HepG2 (cell line): ENCODE measurements around the gene TNFSF9. TPM values are rescaled to one million over a fixed set of nuclear protein-coding genes. Genes with fewer than 3 reads are reported as not detected.

Experiments
- EEA1 ChIP-seq: sonication (generic); formaldehyde crosslinking; IDR thresholded peaks from 2 replicates; pipeline ENCODE4 v1.5.1; 2020; ENCODE audit warnings: mild to moderate bottlenecking, missing genetic modification reagents, borderline replicate concordance
- KDM5B ChIP-seq: sonication (generic); formaldehyde crosslinking; IDR thresholded peaks from 2 replicates; pipeline ENCODE4 v1.4.0; 2020; ENCODE audit warnings: missing genetic modification reagents, mild to moderate bottlenecking, borderline replicate concordance
- MAF1 ChIP-seq: sonication (generic); formaldehyde crosslinking; IDR thresholded peaks from 2 replicates; pipeline ENCODE4 v1.5.0; 2020; ENCODE audit warnings: missing genetic modification reagents, borderline replicate concordance
- MAZ ChIP-seq, 2 experiments: sonication (generic) in 1 of 2; formaldehyde crosslinking in 1 of 2; IDR thresholded peaks; 2 replicates each; pipeline versions ENCODE4 v1.5.0 to v1.6.1; 2012 to 2020; ENCODE audit warnings: low read depth in 2 of 2, mild to moderate bottlenecking in 2 of 2, borderline replicate concordance in 1 of 2, improper control_type of control experiment in 1 of 2, low read length in 1 of 2, missing genetic modification reagents in 1 of 2, moderate library complexity in 1 of 2
- PCBP1 ChIP-seq: fragments of 200-400 bp; formaldehyde crosslinking; IDR thresholded peaks from 2 replicates; pipeline ENCODE4 v1.6.1; 2017; ENCODE audit warnings: mild to moderate bottlenecking, low read depth, low read length, borderline replicate concordance
- SOX6 ChIP-seq, 2 experiments: fragments of 450-650 bp in 1 of 2; sonication (generic) in 1 of 2; formaldehyde crosslinking in 1 of 2; IDR thresholded peaks; 2 replicates each; pipeline versions ENCODE4 v1.4.0 to v1.6.1; 2017 to 2020; ENCODE audit warnings: antibody characterized with exemption in 1 of 2, mild to moderate bottlenecking in 1 of 2, missing genetic modification reagents in 1 of 2
- SP5 ChIP-seq: IDR thresholded peaks from 2 replicates; pipeline ENCODE4 v1.6.1; 2016; ENCODE audit warnings: low read depth, borderline replicate concordance
- TGIF2 ChIP-seq: IDR thresholded peaks from 2 replicates; pipeline ENCODE4 v1.6.1; 2016; ENCODE audit warnings: control low read depth, missing compliant biosample characterization
- XRCC5 ChIP-seq: fragments of 200-400 bp; formaldehyde crosslinking; optimal IDR thresholded peaks from 2 replicates; pipeline ENCODE3; 2017; ENCODE audit warnings: mild to moderate bottlenecking, low read length
- ZNF292 ChIP-seq: sonication (generic); formaldehyde crosslinking; IDR thresholded peaks from 2 replicates; pipeline ENCODE4 v1.8.1; 2022; ENCODE audit warnings: mild to moderate bottlenecking, low read depth, missing genetic modification reagents, borderline replicate concordance
- ZNF572 ChIP-seq: sonication (generic); formaldehyde crosslinking; IDR thresholded peaks from 2 replicates; pipeline ENCODE4 v1.5.1; 2020; ENCODE audit warnings: mild to moderate bottlenecking, missing genetic modification reagents
- ZNF747 ChIP-seq: sonication (generic); formaldehyde crosslinking; IDR thresholded peaks from 2 replicates; pipeline ENCODE4 v1.8.1; 2023; ENCODE audit warnings: missing genetic modification reagents, mild to moderate bottlenecking, borderline replicate concordance
- polyA plus RNA-seq, 8 experiments: library from polyadenylated mRNA; depleted of rRNA in 3 of 8; stranded (reverse) in 7 of 8; unstranded in 1 of 8; fragments of >200 nt; fragmentation: Illumina TruSeq in 4 of 8; extraction: Trizol in 4 of 8; gene quantifications; 2 replicates each; pipeline versions ENCODE4 v1.2.1 to v1.2.3, GENCODE V29; 2011 to 2016; ENCODE audit warnings: low read depth in 4 of 8, missing spikeins in 1 of 8, mixed read lengths in 1 of 8; ENCODE audit not compliant: insufficient read depth in 1 of 8
- total RNA-seq, 5 experiments: library from RNA; depleted of rRNA; stranded (reverse); fragments of >200 nt; fragmentation: Illumina TruSeq; extraction: Trizol; gene quantifications; 2 replicates each; pipeline ENCODE4 v1.2.3, GENCODE V29; 2016; ENCODE audit warnings: low read depth in 1 of 5
- TF ChIP-seq, protein P1 (sequence below): sonication (generic); formaldehyde crosslinking; IDR thresholded peaks from 2 replicates; pipeline ENCODE4 v1.4.0; 2020; ENCODE audit warnings: missing genetic modification reagents
- TF ChIP-seq, protein P2 (sequence below): sonication (generic); formaldehyde crosslinking; IDR thresholded peaks from 2 replicates; pipeline ENCODE4 v1.4.0; 2020; ENCODE audit warnings: mild to moderate bottlenecking, missing genetic modification reagents, borderline replicate concordance
- TF ChIP-seq, protein P3 (sequence below): sonication (generic); formaldehyde crosslinking; IDR thresholded peaks from 2 replicates; pipeline ENCODE4 v1.5.0; 2020; ENCODE audit warnings: mild to moderate bottlenecking, missing genetic modification reagents

TNFSF9 gene
- total and polyA plus RNA-seq, 2 of the 13 experiments (the other 11 are each of a cell fraction or from before 2014, with no cell fraction given), result 1.0 to 1.8 TPM

DNA sequence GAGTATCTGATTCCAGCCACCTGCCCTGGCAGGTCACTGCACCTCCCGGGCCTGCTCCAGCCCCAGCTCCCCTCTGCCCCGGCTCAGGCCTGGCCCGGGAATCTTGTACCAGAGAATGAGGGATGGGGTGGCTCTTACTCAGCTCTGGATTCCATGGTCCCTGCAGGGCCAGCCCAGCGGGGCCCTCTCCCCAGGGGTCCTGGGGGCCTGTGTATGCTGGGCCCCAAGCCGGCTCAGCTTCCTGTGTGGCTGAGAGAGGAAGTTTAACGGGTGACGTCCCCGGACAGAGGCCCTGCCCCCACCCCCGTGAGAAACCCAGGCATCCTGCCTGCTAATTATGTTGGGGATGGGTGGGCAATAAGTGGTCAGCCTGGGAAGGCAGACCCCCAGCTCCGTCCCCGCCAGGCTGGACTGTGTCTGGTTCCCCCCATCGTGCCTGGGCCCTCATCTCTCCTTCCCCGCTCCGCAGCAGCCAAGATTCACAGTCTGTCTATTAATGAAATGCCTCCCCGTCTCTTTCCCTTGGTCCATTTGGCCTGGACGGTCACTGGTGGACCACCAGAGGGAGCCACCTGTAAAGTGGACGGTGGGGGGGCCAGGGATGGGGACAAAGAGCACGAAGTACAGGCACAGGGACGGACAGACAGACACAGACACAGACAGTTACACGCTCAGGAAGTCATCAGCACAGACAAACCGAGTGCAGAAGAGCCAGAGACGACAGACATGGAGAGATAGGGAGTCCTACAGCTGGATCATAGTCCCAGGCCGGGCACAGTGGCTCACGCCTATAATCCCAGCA is 49.1 kb upstream of the TNFSF9 start, which contains the start of gene DENND1C (continued):
- TF ChIP-seq, protein P1, sequence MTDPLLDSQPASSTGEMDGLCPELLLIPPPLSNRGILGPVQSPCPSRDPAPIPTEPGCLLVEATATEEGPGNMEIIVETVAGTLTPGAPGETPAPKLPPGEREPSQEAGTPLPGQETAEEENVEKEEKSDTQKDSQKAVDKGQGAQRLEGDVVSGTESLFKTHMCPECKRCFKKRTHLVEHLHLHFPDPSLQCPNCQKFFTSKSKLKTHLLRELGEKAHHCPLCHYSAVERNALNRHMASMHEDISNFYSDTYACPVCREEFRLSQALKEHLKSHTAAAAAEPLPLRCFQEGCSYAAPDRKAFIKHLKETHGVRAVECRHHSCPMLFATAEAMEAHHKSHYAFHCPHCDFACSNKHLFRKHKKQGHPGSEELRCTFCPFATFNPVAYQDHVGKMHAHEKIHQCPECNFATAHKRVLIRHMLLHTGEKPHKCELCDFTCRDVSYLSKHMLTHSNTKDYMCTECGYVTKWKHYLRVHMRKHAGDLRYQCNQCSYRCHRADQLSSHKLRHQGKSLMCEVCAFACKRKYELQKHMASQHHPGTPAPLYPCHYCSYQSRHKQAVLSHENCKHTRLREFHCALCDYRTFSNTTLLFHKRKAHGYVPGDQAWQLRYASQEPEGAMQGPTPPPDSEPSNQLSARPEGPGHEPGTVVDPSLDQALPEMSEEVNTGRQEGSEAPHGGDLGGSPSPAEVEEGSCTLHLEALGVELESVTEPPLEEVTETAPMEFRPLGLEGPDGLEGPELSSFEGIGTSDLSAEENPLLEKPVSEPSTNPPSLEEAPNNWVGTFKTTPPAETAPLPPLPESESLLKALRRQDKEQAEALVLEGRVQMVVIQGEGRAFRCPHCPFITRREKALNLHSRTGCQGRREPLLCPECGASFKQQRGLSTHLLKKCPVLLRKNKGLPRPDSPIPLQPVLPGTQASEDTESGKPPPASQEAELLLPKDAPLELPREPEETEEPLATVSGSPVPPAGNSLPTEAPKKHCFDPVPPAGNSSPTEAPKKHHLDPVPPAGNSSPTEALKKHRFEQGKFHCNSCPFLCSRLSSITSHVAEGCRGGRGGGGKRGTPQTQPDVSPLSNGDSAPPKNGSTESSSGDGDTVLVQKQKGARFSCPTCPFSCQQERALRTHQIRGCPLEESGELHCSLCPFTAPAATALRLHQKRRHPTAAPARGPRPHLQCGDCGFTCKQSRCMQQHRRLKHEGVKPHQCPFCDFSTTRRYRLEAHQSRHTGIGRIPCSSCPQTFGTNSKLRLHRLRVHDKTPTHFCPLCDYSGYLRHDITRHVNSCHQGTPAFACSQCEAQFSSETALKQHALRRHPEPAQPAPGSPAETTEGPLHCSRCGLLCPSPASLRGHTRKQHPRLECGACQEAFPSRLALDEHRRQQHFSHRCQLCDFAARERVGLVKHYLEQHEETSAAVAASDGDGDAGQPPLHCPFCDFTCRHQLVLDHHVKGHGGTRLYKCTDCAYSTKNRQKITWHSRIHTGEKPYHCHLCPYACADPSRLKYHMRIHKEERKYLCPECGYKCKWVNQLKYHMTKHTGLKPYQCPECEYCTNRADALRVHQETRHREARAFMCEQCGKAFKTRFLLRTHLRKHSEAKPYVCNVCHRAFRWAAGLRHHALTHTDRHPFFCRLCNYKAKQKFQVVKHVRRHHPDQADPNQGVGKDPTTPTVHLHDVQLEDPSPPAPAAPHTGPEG (CRISPR knock-in tag), result peak; percentile 78; the same call in 1 of the 2 replicates
- TF ChIP-seq MAF1, result 0 out of 2 replicates have a peak, but pooled peaks have one; percentile 35
- TF ChIP-seq, protein P2, sequence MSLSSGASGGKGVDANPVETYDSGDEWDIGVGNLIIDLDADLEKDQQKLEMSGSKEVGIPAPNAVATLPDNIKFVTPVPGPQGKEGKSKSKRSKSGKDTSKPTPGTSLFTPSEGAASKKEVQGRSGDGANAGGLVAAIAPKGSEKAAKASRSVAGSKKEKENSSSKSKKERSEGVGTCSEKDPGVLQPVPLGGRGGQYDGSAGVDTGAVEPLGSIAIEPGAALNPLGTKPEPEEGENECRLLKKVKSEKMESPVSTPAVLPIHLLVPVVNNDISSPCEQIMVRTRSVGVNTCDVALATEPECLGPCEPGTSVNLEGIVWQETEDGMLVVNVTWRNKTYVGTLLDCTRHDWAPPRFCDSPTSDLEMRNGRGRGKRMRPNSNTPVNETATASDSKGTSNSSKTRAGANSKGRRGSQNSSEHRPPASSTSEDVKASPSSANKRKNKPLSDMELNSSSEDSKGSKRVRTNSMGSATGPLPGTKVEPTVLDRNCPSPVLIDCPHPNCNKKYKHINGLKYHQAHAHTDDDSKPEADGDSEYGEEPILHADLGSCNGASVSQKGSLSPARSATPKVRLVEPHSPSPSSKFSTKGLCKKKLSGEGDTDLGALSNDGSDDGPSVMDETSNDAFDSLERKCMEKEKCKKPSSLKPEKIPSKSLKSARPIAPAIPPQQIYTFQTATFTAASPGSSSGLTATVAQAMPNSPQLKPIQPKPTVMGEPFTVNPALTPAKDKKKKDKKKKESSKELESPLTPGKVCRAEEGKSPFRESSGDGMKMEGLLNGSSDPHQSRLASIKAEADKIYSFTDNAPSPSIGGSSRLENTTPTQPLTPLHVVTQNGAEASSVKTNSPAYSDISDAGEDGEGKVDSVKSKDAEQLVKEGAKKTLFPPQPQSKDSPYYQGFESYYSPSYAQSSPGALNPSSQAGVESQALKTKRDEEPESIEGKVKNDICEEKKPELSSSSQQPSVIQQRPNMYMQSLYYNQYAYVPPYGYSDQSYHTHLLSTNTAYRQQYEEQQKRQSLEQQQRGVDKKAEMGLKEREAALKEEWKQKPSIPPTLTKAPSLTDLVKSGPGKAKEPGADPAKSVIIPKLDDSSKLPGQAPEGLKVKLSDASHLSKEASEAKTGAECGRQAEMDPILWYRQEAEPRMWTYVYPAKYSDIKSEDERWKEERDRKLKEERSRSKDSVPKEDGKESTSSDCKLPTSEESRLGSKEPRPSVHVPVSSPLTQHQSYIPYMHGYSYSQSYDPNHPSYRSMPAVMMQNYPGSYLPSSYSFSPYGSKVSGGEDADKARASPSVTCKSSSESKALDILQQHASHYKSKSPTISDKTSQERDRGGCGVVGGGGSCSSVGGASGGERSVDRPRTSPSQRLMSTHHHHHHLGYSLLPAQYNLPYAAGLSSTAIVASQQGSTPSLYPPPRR (CRISPR knock-in tag), result no peak
- no peak for TF ChIP-seq SP5 (CRISPR knock-in tag)
- 0 out of 2 replicates have a peak, but pooled peaks have one; percentile 27 for TF ChIP-seq PCBP1
- 0 out of 2 replicates have a peak, but pooled peaks have one; percentile 49 for TF ChIP-seq ZNF292 (CRISPR knock-in tag)
- TF ChIP-seq, protein P3, sequence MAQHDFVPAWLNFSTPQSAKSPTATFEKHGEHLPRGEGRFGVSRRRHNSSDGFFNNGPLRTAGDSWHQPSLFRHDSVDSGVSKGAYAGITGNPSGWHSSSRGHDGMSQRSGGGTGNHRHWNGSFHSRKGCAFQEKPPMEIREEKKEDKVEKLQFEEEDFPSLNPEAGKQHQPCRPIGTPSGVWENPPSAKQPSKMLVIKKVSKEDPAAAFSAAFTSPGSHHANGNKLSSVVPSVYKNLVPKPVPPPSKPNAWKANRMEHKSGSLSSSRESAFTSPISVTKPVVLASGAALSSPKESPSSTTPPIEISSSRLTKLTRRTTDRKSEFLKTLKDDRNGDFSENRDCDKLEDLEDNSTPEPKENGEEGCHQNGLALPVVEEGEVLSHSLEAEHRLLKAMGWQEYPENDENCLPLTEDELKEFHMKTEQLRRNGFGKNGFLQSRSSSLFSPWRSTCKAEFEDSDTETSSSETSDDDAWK (CRISPR knock-in tag), result no peak
- TF ChIP-seq EEA1, result no peak
- TF ChIP-seq KDM5B, result no peak
- TF ChIP-seq MAZ (IDR thresholded peaks at IDR 0.05; ENCODE audit: borderline replicate concordance, low read depth, low read length), result peak; percentile 42; the same call in 1 of the 2 replicates
- peak; percentile 56; the same call in 1 of the 2 replicates for TF ChIP-seq MAZ (CRISPR knock-in tag; IDR thresholded peaks at IDR 0.05; ENCODE audit: low read depth)
- no peak for TF ChIP-seq ZNF747 (CRISPR knock-in tag)
- TF ChIP-seq TGIF2 (CRISPR knock-in tag), result 0 out of 2 replicates have a peak, but pooled peaks have one; percentile 47
- peak; percentile 93 for TF ChIP-seq XRCC5
- TF ChIP-seq ZNF572 (CRISPR knock-in tag), result no peak
- no peak for TF ChIP-seq SOX6 (IDR thresholded peaks at IDR 0.05)
- TF ChIP-seq SOX6 (CRISPR knock-in tag; IDR thresholded peaks at IDR 0.05), result peak; percentile 29; the same call in 1 of the 2 replicates
